Transverse colon (tissue), 4 donors: Measurements from ENCODE around the gene PXN.

Source experiments
- EP300 ChIP-seq: sonication (generic); formaldehyde crosslinking; IDR thresholded peaks from one replicate; pipeline ENCODE4 v1.6.1; 2017; ENCODE audit warnings: antibody characterized with exemption, low read depth
- POLR2A ChIP-seq: fragments of 450-650 bp; IDR thresholded peaks from one replicate; pipeline ENCODE4 v1.6.1; 2016; ENCODE audit warnings: antibody characterized with exemption, mild to moderate bottlenecking, moderate library complexity
- POLR2AphosphoS5 ChIP-seq, 3 donors: sonication (generic); formaldehyde crosslinking; IDR thresholded peaks; one replicate each; pipeline ENCODE4 v1.6.1; 2016; ENCODE audit warnings: antibody characterized with exemption in 3 of 3
- TF ChIP-seq, protein P1 (sequence below), 5 experiments: fragments of 200-600 bp in 3 of 5; fragments of 450-650 bp in 2 of 5; sonication (generic) in 3 of 5; IDR thresholded peaks; 1 replicate in 2 of 5; 2 replicates in 3 of 5; pipeline ENCODE4 v1.5.1; 2016 to 2017; ENCODE audit warnings: antibody characterized with exemption in 5 of 5, inconsistent platforms in 3 of 5, mild to moderate bottlenecking in 2 of 5, moderate library complexity in 1 of 5

DNA sequence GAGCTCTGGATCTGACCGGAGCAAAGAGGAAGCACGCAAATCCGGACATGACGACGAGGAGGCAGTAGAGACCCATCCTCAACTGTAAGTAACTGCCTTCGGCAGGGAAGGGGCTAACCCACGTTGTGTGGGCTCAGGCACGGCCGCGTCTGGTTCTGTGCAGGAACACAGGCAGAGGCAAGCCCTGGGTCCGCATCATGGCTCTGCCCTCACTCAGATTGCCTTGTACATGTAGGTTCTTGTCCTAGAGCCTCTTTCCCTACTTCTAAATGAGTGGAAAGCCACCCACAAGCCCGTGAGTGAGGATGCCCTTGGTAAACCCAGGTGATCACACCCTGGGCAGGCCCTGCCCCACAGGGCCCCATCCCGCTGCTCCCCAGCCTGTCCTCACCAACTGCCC is 55.7 kb downstream of the PXN start:
- TF ChIP-seq, protein P1, sequence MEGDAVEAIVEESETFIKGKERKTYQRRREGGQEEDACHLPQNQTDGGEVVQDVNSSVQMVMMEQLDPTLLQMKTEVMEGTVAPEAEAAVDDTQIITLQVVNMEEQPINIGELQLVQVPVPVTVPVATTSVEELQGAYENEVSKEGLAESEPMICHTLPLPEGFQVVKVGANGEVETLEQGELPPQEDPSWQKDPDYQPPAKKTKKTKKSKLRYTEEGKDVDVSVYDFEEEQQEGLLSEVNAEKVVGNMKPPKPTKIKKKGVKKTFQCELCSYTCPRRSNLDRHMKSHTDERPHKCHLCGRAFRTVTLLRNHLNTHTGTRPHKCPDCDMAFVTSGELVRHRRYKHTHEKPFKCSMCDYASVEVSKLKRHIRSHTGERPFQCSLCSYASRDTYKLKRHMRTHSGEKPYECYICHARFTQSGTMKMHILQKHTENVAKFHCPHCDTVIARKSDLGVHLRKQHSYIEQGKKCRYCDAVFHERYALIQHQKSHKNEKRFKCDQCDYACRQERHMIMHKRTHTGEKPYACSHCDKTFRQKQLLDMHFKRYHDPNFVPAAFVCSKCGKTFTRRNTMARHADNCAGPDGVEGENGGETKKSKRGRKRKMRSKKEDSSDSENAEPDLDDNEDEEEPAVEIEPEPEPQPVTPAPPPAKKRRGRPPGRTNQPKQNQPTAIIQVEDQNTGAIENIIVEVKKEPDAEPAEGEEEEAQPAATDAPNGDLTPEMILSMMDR (IDR thresholded peaks at IDR 0.05), result no peak
- TF ChIP-seq POLR2AphosphoS5 (IDR thresholded peaks at IDR 0.05) (no peak), POLR2A (no peak), EP300 (no peak)
